ENCODE data around the gene GRIP1. TPM values are rescaled to one million over a fixed set of nuclear protein-coding genes. Genes with fewer than 3 reads are reported as not detected.

GRIP1 gene
- total RNA-seq, 4 donors from 2014 or later = 0.18 to 2.1 (median 0.34) TPM

- no peaks in the 10 kb centered on the region for H3K4me1 ChIP-seq
- intact Hi-C loops (cut with DNase I; ENCODE audit: low total_unique reads) (no loop called here), in situ Hi-C loops (cut with MboI; ENCODE audit: low sequenced_read_pairs in 4 of 4) (no loop called here)
- no peaks in the 10 kb centered on the region for H3K27me3 ChIP-seq
- DNase-seq = no peak
- no peak for ATAC-seq
- TF ChIP-seq POLR2A (IDR thresholded peaks at IDR 0.05) (no peak), CTCF (IDR thresholded peaks at IDR 0.05 in 4 of 5, conservative IDR thresholded peaks at IDR 0.05 in 1 of 5) (no peak)
- no peak overlapping the region for H3K27ac ChIP-seq
- H3K9me3 ChIP-seq = no peaks in the 10 kb centered on the region
- no peaks in the 10 kb centered on the region for H3K36me3 ChIP-seq
- no peak overlapping the region for H3K4me3 ChIP-seq
These were observed 28.3 kb upstream of the GRIP1 start for GRCh38 chr12:66707002-66707697.

DNA sequence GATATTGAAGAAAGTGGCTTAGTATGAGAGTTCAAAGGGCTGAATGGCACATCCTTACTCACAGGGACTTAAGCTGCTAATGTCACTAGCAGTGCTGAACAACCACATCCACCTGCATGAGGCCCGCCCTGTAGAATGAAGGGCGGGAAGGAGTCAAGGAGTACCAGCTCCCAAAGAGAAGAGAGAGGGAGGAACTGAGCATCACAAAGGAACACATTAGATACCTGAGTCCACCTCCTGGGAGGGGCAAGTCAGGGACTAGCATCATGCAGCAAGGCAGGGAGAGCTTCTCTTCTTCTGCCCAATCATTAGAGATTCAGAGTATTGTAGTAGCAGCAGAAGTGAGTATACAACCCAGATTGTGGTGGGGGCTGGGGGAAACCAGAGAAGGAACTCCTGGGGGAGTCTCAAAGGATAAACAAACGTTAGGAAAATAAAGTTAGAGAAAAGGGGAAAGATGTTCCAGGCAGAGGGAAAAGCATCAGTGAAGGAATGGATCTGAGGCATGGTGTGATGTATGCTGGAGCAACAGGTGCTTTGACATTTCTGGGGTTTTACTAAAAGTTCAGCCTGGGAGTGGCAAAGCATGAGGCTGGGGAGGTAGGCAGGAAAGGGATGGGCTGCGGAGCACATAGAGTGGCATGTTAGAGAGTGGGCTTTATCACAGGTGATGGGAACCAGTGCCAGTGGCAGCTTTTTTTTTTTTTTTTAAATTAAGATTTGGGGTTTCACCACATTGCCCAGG is 21.0 kb upstream of the GRIP1 start:
- Histone ChIP-seq H3K4me1 (no peaks in the 10 kb centered on the region), H3K9me3 (no peaks in the 10 kb centered on the region), H3K36me3 (no peaks in the 10 kb centered on the region), H3K27ac (no peak overlapping the region), H3K27me3 (no peaks in the 10 kb centered on the region), H3K4me3 (no peak overlapping the region)
- TF ChIP-seq CTCF (IDR thresholded peaks at IDR 0.05 in 4 of 5, conservative IDR thresholded peaks at IDR 0.05 in 1 of 5) = no peak
- ATAC-seq (no peak), DNase-seq (no peak)
- in situ Hi-C loops (cut with MboI; ENCODE audit: low sequenced_read_pairs in 4 of 4) (loop anchor here in 1 of 4 donors (25.0 kb wide), 1 partner anchor 438 kb away; no protein-coding TSS in a partner anchor), intact Hi-C loops (cut with DNase I; ENCODE audit: low total_unique reads) (loop anchor here (10.0 kb wide), 1 partner anchor 425 kb away; no protein-coding TSS in a partner anchor)

GRCh38 chr12:66698558-66698957 is 19.7 kb upstream of the GRIP1 start:
- in situ Hi-C loops (cut with MboI; ENCODE audit: low sequenced_read_pairs in 4 of 4) = loop anchor here in 1 of 4 donors (25.0 kb wide), 1 partner anchor 436 kb away; no protein-coding TSS in a partner anchor
- no peak for TF ChIP-seq POLR2A (IDR thresholded peaks at IDR 0.05)
- no peak for TF ChIP-seq CTCF (IDR thresholded peaks at IDR 0.05 in 4 of 5, conservative IDR thresholded peaks at IDR 0.05 in 1 of 5)
- Histone ChIP-seq H3K4me3 (no peak overlapping the region), H3K4me1 (no peaks in the 10 kb centered on the region), H3K27me3 (no peaks in the 10 kb centered on the region), H3K27ac (no peak overlapping the region), H3K9me3 (no peaks in the 10 kb centered on the region), H3K36me3 (no peaks in the 10 kb centered on the region)
- no peak for ATAC-seq
- intact Hi-C loops (cut with DNase I; ENCODE audit: low total_unique reads) = loop anchor here (10.0 kb wide), 1 partner anchor 424 kb away; no protein-coding TSS in a partner anchor
- DNase-seq = no peak

DNA sequence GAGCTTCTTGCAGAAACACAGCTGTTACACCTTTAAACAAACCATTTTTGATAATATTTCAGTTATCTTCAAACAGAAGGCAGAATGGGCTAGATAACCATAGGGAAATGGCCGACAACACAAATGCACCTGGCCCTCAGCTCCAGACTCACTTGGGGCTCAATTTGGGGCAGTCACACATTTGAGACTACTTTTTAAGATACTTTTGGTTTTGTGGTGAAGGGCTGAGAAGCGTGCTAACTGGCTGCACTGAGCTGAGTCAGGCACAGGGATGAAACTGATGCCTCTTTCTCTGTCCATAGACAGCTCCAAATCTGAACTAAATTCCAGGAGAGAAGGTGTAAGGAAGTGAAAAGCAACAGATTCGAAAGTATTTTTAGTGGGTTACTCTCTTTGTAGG is 18.5 kb upstream of the GRIP1 start:
- DNase-seq (no peak), ATAC-seq (no peak)
- in situ Hi-C loops (cut with MboI; ENCODE audit: low sequenced_read_pairs in 4 of 4) (loop anchor here in 1 of 4 donors (25.0 kb wide), 1 partner anchor 435 kb away; no protein-coding TSS in a partner anchor), intact Hi-C loops (cut with DNase I; ENCODE audit: low total_unique reads) (loop anchor here (10.0 kb wide), 1 partner anchor 423 kb away; no protein-coding TSS in a partner anchor)
- H3K4me1 ChIP-seq = no peaks in the 10 kb centered on the region
- TF ChIP-seq CTCF (IDR thresholded peaks at IDR 0.05 in 4 of 5, conservative IDR thresholded peaks at IDR 0.05 in 1 of 5) = no peak
- TF ChIP-seq POLR2A (IDR thresholded peaks at IDR 0.05) = no peak
- no peak overlapping the region for H3K4me3 ChIP-seq
- H3K27me3 ChIP-seq = no peaks in the 10 kb centered on the region
- H3K27ac ChIP-seq = no peak overlapping the region
- no peaks in the 10 kb centered on the region for H3K36me3 ChIP-seq
- no peaks in the 10 kb centered on the region for H3K9me3 ChIP-seq
